Right hindlimb (tissue), 1 donor: ENCODE data around the gene CD300LB.
A peak's percentile ranks its signal among the peaks of the same experiment; 100 is the strongest.
"Not testable (repeated sequence)": the region's sequence is repeated elsewhere in the genome, so short reads cannot be mapped to it uniquely, and the experiment has no call there.

ENCODE experiments used
- DNase-seq: peaks from one replicate; pipeline ENCODE4 v3.0.0-alpha.2; 2018

CD300LB gene

GRCh38 chr17:74524653-74525464 lies 6.4 kb downstream of the CD300LB start:
- no peak for DNase-seq

GRCh38 chr17:74523308-74523707 lies 8.0 kb downstream of the CD300LB start:
- DNase-seq, result no peak

- DNase-seq, result no peak
These were observed 8.7 kb downstream of the CD300LB start for GRCh38 chr17:74522381-74523105.

GRCh38 chr17:74521701-74522201 lies 9.5 kb downstream of the CD300LB start:
- no peak for DNase-seq

GRCh38 chr17:74520790-74521480 lies 10.3 kb downstream of the CD300LB start:
- no peak for DNase-seq

- DNase-seq, result no peak
These were observed 11.2 kb downstream of the CD300LB start for GRCh38 chr17:74520016-74520434.

- not testable (repeated sequence) for DNase-seq
These were observed 12.8 kb downstream of the CD300LB start for GRCh38 chr17:74518413-74518981.

GRCh38 chr17:74516561-74517328 lies 14.5 kb downstream of the CD300LB start:
- no peak for DNase-seq

- DNase-seq, result no peak
These were observed 15.3 kb downstream of the CD300LB start for GRCh38 chr17:74515941-74516340.

- no peak for DNase-seq
These were observed 16.5 kb downstream of the CD300LB start for GRCh38 chr17:74514632-74515334.

GRCh38 chr17:74513987-74514631 lies 17.2 kb downstream of the CD300LB start:
- no peak for DNase-seq

- no peak for DNase-seq
These were observed 18.6 kb downstream of the CD300LB start for GRCh38 chr17:74512624-74513091.

GRCh38 chr17:74512036-74512435 lies 19.2 kb downstream of the CD300LB start:
- no peak for DNase-seq

- no peak for DNase-seq
These were observed 23.1 kb downstream of the CD300LB start for GRCh38 chr17:74508156-74508555.

- DNase-seq, result not testable (repeated sequence)
These were observed 27.3 kb downstream of the CD300LB start for GRCh38 chr17:74503949-74504348.

GRCh38 chr17:74502861-74503260 lies 28.4 kb downstream of the CD300LB start:
- DNase-seq, result no peak

GRCh38 chr17:74499992-74500391 lies 31.3 kb downstream of the CD300LB start:
- no peak for DNase-seq

- no peak for DNase-seq
These were observed 33.8 kb downstream of the CD300LB start for GRCh38 chr17:74497471-74497870.

GRCh38 chr17:74493331-74493833 lies 37.9 kb downstream of the CD300LB start:
- peak; percentile 80 for DNase-seq

- DNase-seq, result no peak
These were observed 39.6 kb downstream of the CD300LB start for GRCh38 chr17:74491626-74492025.

GRCh38 chr17:74490716-74491115 lies 40.6 kb downstream of the CD300LB start:
- DNase-seq, result no peak
